ENCODE measurements around the gene BBS12.

Gene BBS12

GRCh38 chr4:122786296-122786695 is 53.8 kb downstream of the BBS12 start:
- TF ChIP-seq EP300 (IDR thresholded peaks at IDR 0.05; ENCODE audit: borderline replicate concordance): 0 out of 2 replicates have a peak, but pooled peaks have one; percentile 15
- 0 out of 2 replicates have a peak, but pooled peaks have one; percentile 28 for TF ChIP-seq FOXM1 (IDR thresholded peaks at IDR 0.05; ENCODE audit: borderline replicate concordance, low read depth)

GRCh38 chr4:122787940-122788339 is 55.4 kb downstream of the BBS12 start:
- TF ChIP-seq EP300 (IDR thresholded peaks at IDR 0.05; ENCODE audit: borderline replicate concordance) (no peak), TCF12 (IDR thresholded peaks at IDR 0.05; ENCODE audit: low read depth) (no peak), TAF1 (IDR thresholded peaks at IDR 0.05; ENCODE audit: low read depth) (no peak), YY1 (IDR thresholded peaks at IDR 0.05; ENCODE audit: low read depth) (no peak), EGR1 (IDR thresholded peaks at IDR 0.05) (no peak), USF1 (IDR thresholded peaks at IDR 0.05) (no peak), REST (IDR thresholded peaks at IDR 0.05; ENCODE audit: low read depth) (no peak), MAX (IDR thresholded peaks at IDR 0.05) (no peak), TEAD4 (IDR thresholded peaks at IDR 0.05) (no peak), ZBTB7A (IDR thresholded peaks at IDR 0.05; ENCODE audit: low read depth) (no peak), CREB1 (IDR thresholded peaks at IDR 0.05; ENCODE audit: low read depth) (no peak), CEBPB (IDR thresholded peaks at IDR 0.05) (no peak), NFIC (IDR thresholded peaks at IDR 0.05) (no peak)

GRCh38 chr4:122788935-122789334 is 56.4 kb downstream of the BBS12 start:
- TF ChIP-seq MAX (IDR thresholded peaks at IDR 0.05): no peak
- TF ChIP-seq FOXM1 (IDR thresholded peaks at IDR 0.05; ENCODE audit: borderline replicate concordance, low read depth): no peak
- no peak for TF ChIP-seq ZBTB7A (IDR thresholded peaks at IDR 0.05; ENCODE audit: low read depth)
- no peak for TF ChIP-seq EP300 (IDR thresholded peaks at IDR 0.05; ENCODE audit: borderline replicate concordance)
- TF ChIP-seq USF1 (IDR thresholded peaks at IDR 0.05): no peak
- TF ChIP-seq TAF1 (IDR thresholded peaks at IDR 0.05; ENCODE audit: low read depth): no peak
- no peak for TF ChIP-seq TCF12 (IDR thresholded peaks at IDR 0.05; ENCODE audit: low read depth)
- no peak for TF ChIP-seq CEBPB (IDR thresholded peaks at IDR 0.05)
- no peak for TF ChIP-seq YY1 (IDR thresholded peaks at IDR 0.05; ENCODE audit: low read depth)
- no peak for TF ChIP-seq RAD21 (IDR thresholded peaks at IDR 0.05; ENCODE audit: low read depth)
- no peak for TF ChIP-seq REST (IDR thresholded peaks at IDR 0.05; ENCODE audit: low read depth)
- no peak for TF ChIP-seq CREB1 (IDR thresholded peaks at IDR 0.05; ENCODE audit: low read depth)
- TF ChIP-seq EGR1 (IDR thresholded peaks at IDR 0.05): no peak
- no peak for TF ChIP-seq NFIC (IDR thresholded peaks at IDR 0.05)

GRCh38 chr4:122793811-122794210 is 61.3 kb downstream of the BBS12 start:
- TF ChIP-seq CEBPB (IDR thresholded peaks at IDR 0.05) (no peak), RAD21 (IDR thresholded peaks at IDR 0.05; ENCODE audit: low read depth) (no peak), TCF12 (IDR thresholded peaks at IDR 0.05; ENCODE audit: low read depth) (no peak), USF1 (IDR thresholded peaks at IDR 0.05) (no peak), REST (IDR thresholded peaks at IDR 0.05; ENCODE audit: low read depth) (no peak)

Measured in Ishikawa (cell line).